Stimulated activated CD4-positive, alpha-beta T cell treated with anti-CD3 and anti-CD28 coated beads, TNF-alpha, amount 100 ng/mL, for 48 hours (primary cell): ENCODE results near the gene TMEM132D.

ENCODE experiments used
- DNase-seq, 3 donors: peaks; one replicate each; pipeline ENCODE4 v3.0.0-alpha.2; 2020; ENCODE audit warnings: low read depth in 3 of 3

TMEM132D gene

GRCh38 chr12:129825316-129825715 is 78.5 kb downstream of the TMEM132D start:
- no peak for DNase-seq

- DNase-seq = no peak
Measured at GRCh38 chr12:129821964-129822363, 81.9 kb downstream of the TMEM132D start.

- DNase-seq = no peak
Measured at GRCh38 chr12:129819391-129819790, 84.4 kb downstream of the TMEM132D start.

- DNase-seq = no peak
Measured at GRCh38 chr12:129815846-129816245, 88.0 kb downstream of the TMEM132D start.

GRCh38 chr12:129811963-129812362 is 91.9 kb downstream of the TMEM132D start:
- DNase-seq = no peak

- DNase-seq = no peak
Measured at GRCh38 chr12:129807136-129807535, 96.7 kb downstream of the TMEM132D start.

- no peak for DNase-seq
Measured at GRCh38 chr12:129791396-129791795, 112.4 kb downstream of the TMEM132D start.

- no peak for DNase-seq
Measured at GRCh38 chr12:129790930-129791329, 112.9 kb downstream of the TMEM132D start.

- no peak for DNase-seq
Measured at GRCh38 chr12:129790331-129790730, 113.5 kb downstream of the TMEM132D start.

GRCh38 chr12:129789921-129790320 is 113.9 kb downstream of the TMEM132D start:
- no peak for DNase-seq

GRCh38 chr12:129788506-129789084 is 115.2 kb downstream of the TMEM132D start:
- DNase-seq = no peak

- no peak for DNase-seq
Measured at GRCh38 chr12:129779989-129780388, 123.8 kb downstream of the TMEM132D start.

GRCh38 chr12:129779033-129779432 is 124.8 kb downstream of the TMEM132D start:
- no peak for DNase-seq

- no peak for DNase-seq
Measured at GRCh38 chr12:129776977-129777667, 126.7 kb downstream of the TMEM132D start.

- no peak for DNase-seq
Measured at GRCh38 chr12:129772501-129773493, 131.0 kb downstream of the TMEM132D start.

- DNase-seq = no peak
Measured at GRCh38 chr12:129771238-129771637, 132.6 kb downstream of the TMEM132D start.

GRCh38 chr12:129765719-129766118 is 138.1 kb downstream of the TMEM132D start:
- DNase-seq = no peak

- DNase-seq = no peak
Measured at GRCh38 chr12:129762436-129762835, 141.4 kb downstream of the TMEM132D start.

GRCh38 chr12:129753586-129753985 is 150.2 kb downstream of the TMEM132D start:
- no peak for DNase-seq

- no peak for DNase-seq
Measured at GRCh38 chr12:129750421-129750820, 153.4 kb downstream of the TMEM132D start.

GRCh38 chr12:129746318-129746717 is 157.5 kb downstream of the TMEM132D start:
- no peak for DNase-seq

- no peak for DNase-seq
Measured at GRCh38 chr12:129729170-129729569, 174.7 kb downstream of the TMEM132D start.
